Measurements from ENCODE around the gene U2AF1L4. TPM values are rescaled to one million over a fixed set of nuclear protein-coding genes. Genes with fewer than 3 reads are reported as not detected.

The U2AF1L4 gene
- total RNA-seq (2012; rRNA removed) (6.1 and 8.1 TPM in 2 replicates), polyA plus RNA-seq (2012; rRNA removed) (15.0 and 15.6 TPM in 2 replicates), Bru-seq, nascent RNA (percentile 61 among the genes with signal in this experiment), BruChase-seq, experiment 1, labeled RNA remaining after a 6-hour chase (percentile 57 among the genes with signal in this experiment), BruChase-seq, experiment 2, labeled RNA remaining after a 2-hour chase (percentile 52 among the genes with signal in this experiment)
- polyA plus RNA-seq (2012; cell fraction: cytosol; rRNA removed): 10.4 and 13.4 TPM in 2 replicates
- 55.1 and 76.6 TPM in 2 replicates for polyA plus RNA-seq (2012; cell fraction: nucleus; rRNA removed; ENCODE audit: low replicate concordance)
- long read RNA-seq, partial matches to known transcripts: 1 of 2 reads
- long read RNA-seq, other reads (novel, unspliced or antisense): 1 of 2 reads

- H4K20me1 ChIP-seq (ENCODE audit: insufficient read depth, low read length): no peaks in the 10 kb centered on the region
- intact Hi-C loops (cut with micrococcal nuclease) (loop anchor here (2.0 kb wide), 2 partner anchors 29 to 75 kb away; no protein-coding TSS in a partner anchor), dilution Hi-C loops (cut with HindIII; ENCODE audit: low sequenced_read_pairs, unreplicated experiment) (no loop called here), in situ Hi-C loops (cut with MboI; ENCODE audit: low sequenced_read_pairs) (no loop called here)
- CTCF ChIA-PET: interaction anchor here (1.0 to 1.4 kb wide), 2 partner anchors 74 to 186 kb away, joined by 3 to 4 read pairs; no protein-coding TSS in a partner anchor
- no peak within 1 kb of the TSS; the same call in 1 of the 2 replicates for H3K18ac ChIP-seq (ENCODE audit: low read depth, low read length)
- BruUV-seq (replicated peaks): TSS peak; percentile 74
- peak within 1 kb of the TSS; percentile 31 to 87; a peak in 3 of 4 replicates for H4K8ac ChIP-seq (ENCODE audit: low read depth in 2 of 2, low read length in 2 of 2)
- H3K4ac ChIP-seq (ENCODE audit: low read depth, low read length): peak within 1 kb of the TSS; percentile 82
- peaks cover 5 to 50% of the 10 kb centered on the region in 2 experiments; a peak in 3 of 4 replicates for H3K79me1 ChIP-seq (ENCODE audit: low read depth in 1 of 2, low read length in 2 of 2)
- peak within 1 kb of the TSS; percentile 14 for H4K5ac ChIP-seq (ENCODE audit: low read depth, low read length)
- peak within 1 kb of the TSS; percentile 72 for H2BK5ac ChIP-seq (ENCODE audit: low read depth, low read length, poor library complexity, severe bottlenecking)
- H3K4me1 ChIP-seq (ENCODE audit: control insufficient read depth, insufficient read depth, low read length): peaks cover 4% of the 10 kb centered on the region; the same call in 1 of the 2 replicates
- H3K27me3 ChIP-seq (ENCODE audit: control insufficient read depth, insufficient read depth, low read length): no peaks in the 10 kb centered on the region
- peak within 1 kb of the TSS; percentile 81 for H3K4me2 ChIP-seq (ENCODE audit: low read depth, low read length)
- H2AFZ ChIP-seq (replicated peaks; ENCODE audit: low read length, poor library complexity): peak within 1 kb of the TSS; percentile 97
- H2BK20ac ChIP-seq (ENCODE audit: low read depth, low read length): no peak within 1 kb of the TSS
- peak within 1 kb of the TSS; percentile 89 for H4K91ac ChIP-seq (ENCODE audit: insufficient read depth, low read depth, low read length)
- WGBS, 2 experiments (ENCODE audit: extremely low coverage in 2 of 2, insufficient read length in 1 of 2): 0% methylated on average over 17 of the region's 40 CpGs; no CpG with 5 or more reads in 1 of the 2 experiments
- H3K56ac ChIP-seq (ENCODE audit: extremely low read depth, insufficient read depth, low read length): peak within 1 kb of the TSS; percentile 81; the same call in 1 of the 2 replicates
- H3K36me3 ChIP-seq (ENCODE audit: control insufficient read depth, insufficient read depth, low read length): no peaks in the 10 kb centered on the region
- peak within 1 kb of the TSS; percentile 85 for H3K9ac ChIP-seq (ENCODE audit: low read depth, low read length)
- peak within 1 kb of the TSS; percentile 53 for H3K23ac ChIP-seq (ENCODE audit: low read depth, low read length)
- H3K9me3 ChIP-seq (ENCODE audit: control insufficient read depth, insufficient read depth, low read length): no peaks in the 10 kb centered on the region
- H2BK120ac ChIP-seq (ENCODE audit: low read depth, low read length): no peak within 1 kb of the TSS
- peak; percentile 100 for DNase-seq
- peak within 1 kb of the TSS; percentile 88 for H3K14ac ChIP-seq (replicated peaks; ENCODE audit: low read depth, low read length)
- POLR2A ChIA-PET (ENCODE audit: unreplicated experiment): interaction anchor here (0.6 kb wide), 1 partner anchor 42 kb away, joined by 11 read pairs; no protein-coding TSS in a partner anchor
- H3K4me3 ChIP-seq (ENCODE audit: insufficient read depth, low read depth, low read length): peak within 1 kb of the TSS; percentile 56
- peaks cover 7% of the 10 kb centered on the region; the same call in 1 of the 2 replicates for H3K9me1 ChIP-seq (ENCODE audit: insufficient read depth, low read length)
- ATAC-seq (ENCODE audit: low read depth): peak; percentile 71
- peak within 1 kb of the TSS; percentile 69 for H3K27ac ChIP-seq (ENCODE audit: insufficient read depth, low read length)
- H2BK15ac ChIP-seq (ENCODE audit: low read depth, low read length): no peak within 1 kb of the TSS; the same call in 2 of the 3 replicates
- peak within 1 kb of the TSS; percentile 78 for H2AK5ac ChIP-seq (ENCODE audit: low read depth, low read length)
- H2AK9ac ChIP-seq (replicated peaks; ENCODE audit: low read depth, low read length, poor library complexity): peak within 1 kb of the TSS; percentile 98
- no peak for TF ChIP-seq USF2 (IDR thresholded peaks at IDR 0.05; ENCODE audit: low read depth, low read length)
- no peak for TF ChIP-seq BHLHE40 (IDR thresholded peaks at IDR 0.05; ENCODE audit: low read depth, low read length)
- peak; percentile 91 for TF ChIP-seq MAZ (IDR thresholded peaks at IDR 0.05; ENCODE audit: borderline replicate concordance, low read depth, low read length)
- no peak for TF ChIP-seq NFE2L2 (IDR thresholded peaks at IDR 0.05; ENCODE audit: low read depth, low read length)
- TF ChIP-seq MXI1 (IDR thresholded peaks at IDR 0.05; ENCODE audit: borderline replicate concordance, low read depth, low read length): peak; percentile 77
- peak; percentile 71 for TF ChIP-seq CEBPB (IDR thresholded peaks at IDR 0.05; ENCODE audit: low read depth, low read length)
- TF ChIP-seq CHD1 (IDR thresholded peaks at IDR 0.05; ENCODE audit: low read depth, low read length): no peak
- TF ChIP-seq ELK1 (IDR thresholded peaks at IDR 0.05; ENCODE audit: borderline replicate concordance, low read depth, low read length): no peak
- TF ChIP-seq FOS (IDR thresholded peaks at IDR 0.05; ENCODE audit: low read depth, low read length): no peak
- TF ChIP-seq RFX5 (IDR thresholded peaks at IDR 0.05; ENCODE audit: low read depth, low read length): no peak
- no peak for TF ChIP-seq SMC3 (IDR thresholded peaks at IDR 0.05; ENCODE audit: low read depth, low read length)
- no peak for TF ChIP-seq RCOR1 (IDR thresholded peaks at IDR 0.05; ENCODE audit: insufficient replicate concordance, low read length)
Measured at GRCh38 chr19:35745328-35746086, at the start of gene U2AF1L4, which contains the start of gene PSENEN. TSS of gene U2AF1L4 (minus strand) at chr19:35745418. CDS start at chr19:35745391, 27 bp downstream. TSS of gene PSENEN (plus strand) at chr19:35745651. CDS start at chr19:35745931, 280 bp downstream.
